GM12878 (cell line): Measurements from ENCODE around the gene MSH3. TPM values are rescaled to one million over a fixed set of nuclear protein-coding genes. Genes with fewer than 3 reads are reported as not detected.
A peak's percentile ranks its signal among the peaks of the same experiment; 100 is the strongest.

Experiments
- ATAC-seq: fragments of 200-7000 bp; cut with Tn5 transposase; 3 replicates; pipeline ENCODE4 v1.9.1; 2020; ENCODE audit warnings: mild to moderate bottlenecking, moderate library complexity
- BruUV-seq: library from RNA; stranded (reverse); fragments of 400-500 nt; replicated peaks from 2 replicates; lab custom pipeline; 2021; lab: Mats Ljungman, UMichigan
- CTCF ChIA-PET: fragments of 300-600 bp; sonication (Branson Sonifier 250); formaldehyde crosslinking; extraction: SDS; loops from one replicate; lab custom pipeline; 2021; ENCODE audit warnings: inconsistent platforms; lab: Yijun Ruan, JAX
- POLR2A ChIA-PET: fragments of 350-600 bp; formaldehyde crosslinking; extraction: SDS; loops from one replicate; lab custom pipeline; 2021; ENCODE audit warnings: inconsistent platforms; lab: Charles Lee
- RAD21 ChIA-PET: fragments of 300-600 bp; sonication (Branson Sonifier 250); formaldehyde crosslinking; loops from one replicate; lab custom pipeline; 2023; ENCODE audit warnings: antibody characterized with exemption; ENCODE audit not compliant: unreplicated experiment; lab: Charles Lee
- SMC1A ChIA-PET: fragments of 300-600 bp; sonication (Branson Sonifier 250); formaldehyde crosslinking; loops from one replicate; lab custom pipeline; 2023; ENCODE audit not compliant: unreplicated experiment, uncharacterized antibody; lab: Charles Lee
- DNase-seq: peaks from one replicate; pipeline ENCODE4 v3.0.0-alpha.2; 2011; ENCODE audit warnings: low read depth, low spot score
- FAIRE-seq: peaks from 3 replicates; lab custom pipeline; 2011; peaks lifted over from hg19 to GRCh38; lab: Jason Lieb, UNC
- H2AFZ ChIP-seq: 2 replicates; pipeline ENCODE4 v1.6.0; 2011; ENCODE audit warnings: low read depth, low read length, control low read depth; ENCODE audit not compliant: control insufficient read depth
- H3K27ac ChIP-seq: 2 replicates; pipeline ENCODE4 v1.5.1; 2011; ENCODE audit warnings: control low read depth; ENCODE audit not compliant: control insufficient read depth, insufficient read depth
- H3K27me3 ChIP-seq, 2 experiments: replicated peaks in 1 of 2; 2 replicates each; pipeline versions ENCODE4 v1.6.0 to v1.6.1; 2011; ENCODE audit warnings: low read length in 1 of 2; ENCODE audit not compliant: control insufficient read depth in 2 of 2, insufficient read depth in 2 of 2
- H3K36me3 ChIP-seq, 2 experiments: 2 replicates each; pipeline ENCODE4 v1.5.1; 2011; ENCODE audit warnings: low read length in 1 of 2; ENCODE audit not compliant: control insufficient read depth in 2 of 2, insufficient read depth in 2 of 2
- H3K4me1 ChIP-seq: 2 replicates; pipeline ENCODE4 v1.6.1; 2011; ENCODE audit warnings: mild to moderate bottlenecking, low read length, moderate library complexity, mixed read lengths; ENCODE audit not compliant: control insufficient read depth, insufficient read depth
- H3K4me2 ChIP-seq: 2 replicates; pipeline ENCODE4 v1.6.0; 2011; ENCODE audit warnings: control low read depth; ENCODE audit not compliant: control insufficient read depth, insufficient read depth
- H3K4me3 ChIP-seq: fragments of 200-600 bp; sonication (generic); 2 replicates; pipeline ENCODE4 v1.5.1; 2016
- H3K79me2 ChIP-seq: 2 replicates; pipeline ENCODE4 v1.6.0; 2011; ENCODE audit warnings: low read length; ENCODE audit not compliant: control insufficient read depth, insufficient read depth
- H3K9ac ChIP-seq: 2 replicates; pipeline ENCODE4 v1.8.0; 2011; ENCODE audit warnings: low read length, control low read depth, mixed read lengths; ENCODE audit not compliant: control insufficient read depth, insufficient read depth
- H3K9me3 ChIP-seq: replicated peaks from 3 replicates; pipeline ENCODE4 v1.5.1; 2011; ENCODE audit warnings: mild to moderate bottlenecking, low read length; ENCODE audit not compliant: control insufficient read depth, insufficient read depth
- H4K20me1 ChIP-seq: 2 replicates; pipeline ENCODE4 v1.6.0; 2011; ENCODE audit not compliant: control insufficient read depth, insufficient read depth
- CEBPB ChIP-seq, 2 experiments: fragments of 150-350 bp in 1 of 2; IDR thresholded peaks; 2 replicates each; pipeline ENCODE4 v1.6.1; 2012 to 2014; ENCODE audit warnings: low read depth in 2 of 2, low read length in 2 of 2, borderline replicate concordance in 1 of 2, inconsistent platforms in 1 of 2
- FOXM1 ChIP-seq: IDR thresholded peaks from 2 replicates; pipeline ENCODE4 v1.6.1; 2012; ENCODE audit warnings: low read depth, mild to moderate bottlenecking, inconsistent platforms, low read length, moderate library complexity
- HDGF ChIP-seq: fragments of 450-650 bp; IDR thresholded peaks from 2 replicates; pipeline ENCODE4 v1.6.1; 2016; ENCODE audit warnings: antibody characterized with exemption
- RB1 ChIP-seq: fragments of 450-650 bp; formaldehyde crosslinking; IDR thresholded peaks from 2 replicates; pipeline ENCODE4 v1.6.1; 2017; ENCODE audit warnings: mild to moderate bottlenecking, borderline replicate concordance
- SMC3 ChIP-seq: IDR thresholded peaks from 2 replicates; pipeline ENCODE4 v1.6.1; 2011; ENCODE audit warnings: low read length, improper control_type of control experiment, borderline replicate concordance
- STAT1 ChIP-seq: fragments of 450-650 bp; conservative IDR thresholded peaks from 2 replicates; pipeline ENCODE4 v1.6.1; 2014; ENCODE audit warnings: antibody characterized with exemption, mild to moderate bottlenecking
- ZBED1 ChIP-seq: IDR thresholded peaks from 2 replicates; pipeline ENCODE4 v1.6.1; 2016; ENCODE audit warnings: borderline replicate concordance
- ZSCAN29 ChIP-seq: fragments of 450-650 bp; IDR thresholded peaks from 2 replicates; pipeline ENCODE4 v1.6.1; 2017; ENCODE audit warnings: mild to moderate bottlenecking, moderate library complexity
- WGBS: methylation state at CpG from one replicate; pipeline ENCODE4 v1.1.6; 2016; ENCODE audit warnings: low lambda C conversion rate; ENCODE audit not compliant: insufficient replicate concordance, insufficient coverage; ENCODE audit errors: missing lambda C conversion rate; 5-methylcytosine and 5-hydroxymethylcytosine counted together
- in situ Hi-C: fragments of 300-500 bp; cut with MboI; formaldehyde crosslinking; loops from 9 replicates; pipeline ENCODE4 v1.14.3; 2018; ENCODE audit warnings: mixed read lengths
- intact Hi-C: fragments of 100-400 bp; cut with micrococcal nuclease; formaldehyde crosslinking; loops from one replicate; pipeline ENCODE4 v1.14.2; 2022; ENCODE audit not compliant: unreplicated experiment
- polyA plus RNA-seq, 11 experiments: library from polyadenylated mRNA; depleted of rRNA in 4 of 11; unstranded in 6 of 11; stranded (reverse) in 5 of 11; fragments of >200 nt; fragmentation: Nextera tagmentation in 4 of 11; fragmentation: Illumina TruSeq in 1 of 11; extraction: Ambion mirVana in 4 of 11; extraction: Trizol in 1 of 11; gene quantifications; 1 replicate in 1 of 11; 2 replicates in 10 of 11; pipeline versions ENCODE4 v1.2.1 to v1.2.3, GENCODE V29; 2011 to 2016; ENCODE audit warnings: inconsistent platforms in 2 of 11, missing spikeins in 2 of 11, low read depth in 1 of 11
- total RNA-seq, 4 experiments: library from RNA; depleted of rRNA in 3 of 4; stranded (reverse); fragments of >200 nt in 3 of 4; fragmentation: Illumina TruSeq in 1 of 4; extraction: Trizol in 1 of 4; gene quantifications; 2 replicates each; pipeline versions ENCODE4 v1.2.1 to v1.2.3, GENCODE V29; 2013 to 2021
- TF ChIP-seq, protein P1 (sequence below): fragments of 450-650 bp; IDR thresholded peaks from 2 replicates; pipeline ENCODE4 v1.6.1; 2017; ENCODE audit warnings: mild to moderate bottlenecking, moderate library complexity

The MSH3 gene
- total and polyA plus RNA-seq, 10 of the 15 experiments (the other 5 are each of a cell fraction or from before 2014, with no cell fraction given): 4.7 to 17.5 (median 12.2) TPM

DNA sequence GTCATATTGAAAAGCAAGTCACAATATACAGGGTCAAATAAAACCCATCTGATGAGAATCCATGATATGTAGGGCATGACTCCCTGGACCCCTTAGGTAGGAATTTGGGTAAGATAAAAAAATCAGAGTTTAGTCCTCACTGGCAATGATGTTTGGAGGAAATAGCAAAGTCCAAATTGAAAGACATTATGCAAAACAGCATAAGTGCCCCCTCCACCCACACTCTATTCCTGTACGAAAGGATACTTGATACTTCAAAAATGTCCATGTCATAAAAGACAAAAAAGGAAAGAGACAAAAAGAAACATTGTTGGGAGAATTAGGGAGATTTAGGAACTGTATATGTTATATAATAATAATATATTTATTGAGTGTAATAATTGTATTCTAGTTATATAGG lies 209.7 kb downstream of the MSH3 start:
- Histone ChIP-seq H3K9ac (no peak overlapping the region), H3K36me3 (peaks cover 0 to 1% of the 10 kb centered on the region in 2 experiments; a peak in 2 of 4 replicates), H4K20me1 (no peaks in the 10 kb centered on the region), H3K4me2 (no peak overlapping the region), H3K79me2 (no peaks in the 10 kb centered on the region), H3K4me1 (peaks cover 7% of the 10 kb centered on the region; the same call in 1 of the 2 replicates), H3K27me3 (no peaks in the 10 kb centered on the region), H3K9me3 (no peaks in the 10 kb centered on the region), H3K4me3 (no peak overlapping the region), H2AFZ (no peak overlapping the region)
- no peak for DNase-seq
- WGBS: 50% methylated on average over 1 of the region's 1 CpG
- BruUV-seq: no TSS peak
- ChIA-PET POLR2A (no interaction called here), CTCF (no interaction called here), SMC1A (no interaction called here)
- intact Hi-C loops (no loop called here), in situ Hi-C loops (no loop called here)
- FAIRE-seq: no peak
- ATAC-seq: 0 out of 3 replicates have a peak, but pooled peaks have one; percentile 34
- TF ChIP-seq CEBPB (IDR thresholded peaks at IDR 0.05; ENCODE audit: borderline replicate concordance in 1 of 2, low read depth in 2 of 2, low read length in 2 of 2): no peak
- TF ChIP-seq STAT1: no peak
- no peak for TF ChIP-seq ZSCAN29
- TF ChIP-seq ZBED1: no peak
- no peak for TF ChIP-seq SMC3
- no peak for TF ChIP-seq HDGF
- TF ChIP-seq RB1: no peak
- TF ChIP-seq FOXM1: no peak
- TF ChIP-seq, protein P1, sequence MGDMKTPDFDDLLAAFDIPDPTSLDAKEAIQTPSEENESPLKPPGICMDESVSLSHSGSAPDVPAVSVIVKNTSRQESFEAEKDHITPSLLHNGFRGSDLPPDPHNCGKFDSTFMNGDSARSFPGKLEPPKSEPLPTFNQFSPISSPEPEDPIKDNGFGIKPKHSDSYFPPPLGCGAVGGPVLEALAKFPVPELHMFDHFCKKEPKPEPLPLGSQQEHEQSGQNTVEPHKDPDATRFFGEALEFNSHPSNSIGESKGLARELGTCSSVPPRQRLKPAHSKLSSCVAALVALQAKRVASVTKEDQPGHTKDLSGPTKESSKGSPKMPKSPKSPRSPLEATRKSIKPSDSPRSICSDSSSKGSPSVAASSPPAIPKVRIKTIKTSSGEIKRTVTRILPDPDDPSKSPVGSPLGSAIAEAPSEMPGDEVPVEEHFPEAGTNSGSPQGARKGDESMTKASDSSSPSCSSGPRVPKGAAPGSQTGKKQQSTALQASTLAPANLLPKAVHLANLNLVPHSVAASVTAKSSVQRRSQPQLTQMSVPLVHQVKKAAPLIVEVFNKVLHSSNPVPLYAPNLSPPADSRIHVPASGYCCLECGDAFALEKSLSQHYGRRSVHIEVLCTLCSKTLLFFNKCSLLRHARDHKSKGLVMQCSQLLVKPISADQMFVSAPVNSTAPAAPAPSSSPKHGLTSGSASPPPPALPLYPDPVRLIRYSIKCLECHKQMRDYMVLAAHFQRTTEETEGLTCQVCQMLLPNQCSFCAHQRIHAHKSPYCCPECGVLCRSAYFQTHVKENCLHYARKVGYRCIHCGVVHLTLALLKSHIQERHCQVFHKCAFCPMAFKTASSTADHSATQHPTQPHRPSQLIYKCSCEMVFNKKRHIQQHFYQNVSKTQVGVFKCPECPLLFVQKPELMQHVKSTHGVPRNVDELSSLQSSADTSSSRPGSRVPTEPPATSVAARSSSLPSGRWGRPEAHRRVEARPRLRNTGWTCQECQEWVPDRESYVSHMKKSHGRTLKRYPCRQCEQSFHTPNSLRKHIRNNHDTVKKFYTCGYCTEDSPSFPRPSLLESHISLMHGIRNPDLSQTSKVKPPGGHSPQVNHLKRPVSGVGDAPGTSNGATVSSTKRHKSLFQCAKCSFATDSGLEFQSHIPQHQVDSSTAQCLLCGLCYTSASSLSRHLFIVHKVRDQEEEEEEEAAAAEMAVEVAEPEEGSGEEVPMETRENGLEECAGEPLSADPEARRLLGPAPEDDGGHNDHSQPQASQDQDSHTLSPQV: no peak
- TF ChIP-seq, all 136 proteins: peak for 0
- RAD21 ChIA-PET: no interaction called here
- H3K27ac ChIP-seq: no peak overlapping the region
